Subcutaneous adipose tissue (tissue), 4 donors: ENCODE results near the gene TK2. TPM values are rescaled to one million over a fixed set of nuclear protein-coding genes. Genes with fewer than 3 reads are reported as not detected.

Experiments used
- CTCF ChIP-seq: fragments of 450-650 bp; IDR thresholded peaks from one replicate; pipeline ENCODE4 v1.5.1; 2016; ENCODE audit warnings: low read depth, mild to moderate bottlenecking, control low read depth, antibody characterized with exemption, moderate library complexity
- total RNA-seq, 4 donors: library from RNA; depleted of rRNA; stranded (reverse); fragments of >200 nt; gene quantifications; one replicate each; pipeline ENCODE4 v1.1.0, GENCODE V29; 2016

The TK2 gene
- total RNA-seq, 4 donors from 2014 or later: 63.6 to 118 (median 92.4) TPM

- TF ChIP-seq CTCF: no peak
Measured at GRCh38 chr16:66521252-66521713, 28.6 kb downstream of the TK2 start.

GRCh38 chr16:66520406-66521170 is 29.3 kb downstream of the TK2 start:
- no peak for TF ChIP-seq CTCF

GRCh38 chr16:66519482-66520373 is 30.2 kb downstream of the TK2 start:
- TF ChIP-seq CTCF: no peak

- TF ChIP-seq CTCF: no peak
Measured at GRCh38 chr16:66517586-66518263, 32.2 kb downstream of the TK2 start.

DNA sequence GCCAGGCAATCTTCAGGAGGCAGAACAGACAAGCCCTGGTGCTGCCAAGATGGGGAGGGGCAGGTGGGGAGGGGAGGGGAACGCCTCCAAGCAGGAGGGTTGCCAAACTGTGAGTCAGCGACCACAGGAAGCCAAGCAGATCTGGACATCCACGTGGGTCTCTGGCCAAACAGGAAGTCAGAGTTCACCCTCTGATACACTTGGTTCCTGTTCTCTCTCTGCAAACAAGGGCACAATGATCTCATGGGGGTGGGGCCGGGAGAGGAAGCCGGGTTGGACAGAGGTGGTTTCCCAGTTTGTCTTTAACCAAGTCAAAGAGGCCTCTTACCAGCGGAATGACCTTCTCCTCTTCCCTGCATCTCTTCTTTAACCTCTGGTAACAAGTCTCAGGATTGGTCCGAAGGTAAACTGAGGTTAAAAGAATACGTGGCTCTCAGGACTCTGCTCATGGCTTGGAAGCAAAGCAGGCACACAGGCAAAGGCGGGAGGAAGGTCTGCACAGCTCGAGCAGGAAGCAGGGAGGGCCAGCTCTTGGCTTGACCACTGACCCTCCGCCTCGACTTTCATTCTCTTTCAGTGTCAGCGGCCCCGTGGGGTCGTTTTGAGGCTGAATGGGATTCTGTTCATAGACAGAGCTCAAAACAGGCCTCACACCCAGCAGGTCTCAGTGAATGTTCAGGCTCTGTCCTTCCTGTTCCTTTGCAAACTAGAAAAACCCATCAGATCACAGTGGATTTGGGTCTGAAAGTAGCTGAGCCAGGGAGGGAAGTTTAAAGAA is 32.9 kb downstream of the TK2 start:
- no peak for TF ChIP-seq CTCF

DNA sequence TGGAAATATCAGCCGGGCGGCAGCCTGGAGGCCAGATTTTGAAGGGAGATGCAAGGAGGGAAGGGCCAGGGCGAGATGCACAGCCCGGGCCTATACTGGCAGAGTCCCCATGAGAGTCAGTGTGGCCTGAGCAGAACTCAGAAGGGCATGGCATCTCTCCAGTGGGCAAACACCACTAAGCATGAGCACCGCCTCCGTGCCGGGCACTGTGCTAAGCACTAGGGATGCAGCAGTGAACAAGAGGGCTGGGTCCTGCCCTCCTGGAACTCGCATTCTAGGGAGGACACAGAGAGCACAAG is 33.5 kb downstream of the TK2 start:
- TF ChIP-seq CTCF: no peak
